ENCODE measurements around the gene TMEM120B.

The TMEM120B gene

DNA sequence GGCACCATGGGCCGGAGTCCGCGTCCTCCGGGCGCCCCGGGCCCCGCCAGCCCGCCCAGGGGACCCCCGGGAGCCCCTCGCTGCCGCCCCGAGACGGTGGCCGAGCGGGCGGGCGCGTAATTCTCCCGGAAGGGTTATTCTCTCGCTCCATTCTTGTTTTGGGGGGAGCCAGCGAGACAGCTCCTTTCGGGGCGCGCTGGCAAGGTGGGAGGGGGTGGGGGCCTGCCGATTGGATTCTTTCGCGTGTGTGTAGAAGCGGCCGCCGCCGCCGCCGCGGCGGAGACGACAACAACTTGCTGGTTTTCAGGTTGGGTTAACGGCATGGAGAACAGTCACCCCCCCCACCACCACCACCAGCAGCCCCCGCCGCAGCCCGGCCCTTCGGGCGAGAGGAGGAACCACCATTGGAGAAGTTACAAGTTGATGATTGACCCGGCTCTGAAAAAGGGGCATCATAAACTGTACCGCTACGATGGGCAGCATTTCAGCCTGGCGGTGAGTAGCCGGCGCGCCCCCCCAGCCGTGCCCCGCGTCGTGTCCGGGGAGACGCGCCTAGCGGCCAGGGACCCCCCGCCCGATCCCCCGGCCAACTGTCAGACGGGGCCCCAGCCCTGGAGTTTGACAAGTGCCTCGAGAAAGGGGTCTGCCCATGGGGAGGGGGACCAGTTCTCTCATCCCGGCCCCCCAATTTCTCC is 92.0 kb downstream of the TMEM120B start:
- no peak for DNase-seq (ENCODE audit: low spot score)

DNA sequence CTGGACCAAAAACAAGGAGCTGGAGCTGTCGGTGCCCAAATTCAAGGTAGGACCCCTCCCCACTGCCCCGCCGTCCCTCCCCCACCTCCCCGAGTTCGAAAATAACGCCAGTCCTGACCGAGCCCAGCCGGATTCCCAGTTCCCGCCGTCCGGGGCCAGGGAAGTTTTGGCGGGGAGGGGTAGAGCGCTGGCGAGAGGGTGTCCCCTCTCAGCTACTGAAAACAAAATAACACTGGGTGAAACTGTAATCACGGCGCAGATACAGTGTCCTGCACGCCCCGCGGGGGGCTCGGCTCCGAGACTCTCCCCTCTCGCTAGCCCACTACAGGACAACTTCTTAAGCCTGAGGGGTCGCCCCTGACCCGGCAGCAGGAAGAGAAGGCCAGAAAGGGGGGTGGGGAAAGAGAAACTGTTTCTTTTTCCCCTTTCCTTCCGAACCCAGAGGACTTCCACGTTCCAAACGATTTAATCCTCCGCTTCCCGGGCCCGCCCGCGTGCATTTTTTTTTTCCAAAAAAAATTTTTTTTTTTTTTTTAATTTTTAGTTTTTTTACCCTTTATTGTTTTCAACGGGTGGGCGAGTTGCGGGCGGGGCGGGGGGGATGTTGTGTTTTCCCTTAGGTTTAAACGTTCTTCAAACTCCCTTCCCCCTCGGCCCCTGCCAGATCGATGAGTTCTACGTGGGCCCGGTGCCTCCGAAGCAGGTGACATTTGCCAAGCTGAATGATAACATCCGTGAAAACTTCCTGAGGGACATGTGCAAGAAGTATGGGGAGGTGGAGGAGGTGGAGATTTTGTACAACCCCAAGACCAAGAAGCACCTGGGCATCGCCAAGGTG is 92.8 kb downstream of the TMEM120B start:
- DNase-seq (ENCODE audit: low spot score): no peak

DNA sequence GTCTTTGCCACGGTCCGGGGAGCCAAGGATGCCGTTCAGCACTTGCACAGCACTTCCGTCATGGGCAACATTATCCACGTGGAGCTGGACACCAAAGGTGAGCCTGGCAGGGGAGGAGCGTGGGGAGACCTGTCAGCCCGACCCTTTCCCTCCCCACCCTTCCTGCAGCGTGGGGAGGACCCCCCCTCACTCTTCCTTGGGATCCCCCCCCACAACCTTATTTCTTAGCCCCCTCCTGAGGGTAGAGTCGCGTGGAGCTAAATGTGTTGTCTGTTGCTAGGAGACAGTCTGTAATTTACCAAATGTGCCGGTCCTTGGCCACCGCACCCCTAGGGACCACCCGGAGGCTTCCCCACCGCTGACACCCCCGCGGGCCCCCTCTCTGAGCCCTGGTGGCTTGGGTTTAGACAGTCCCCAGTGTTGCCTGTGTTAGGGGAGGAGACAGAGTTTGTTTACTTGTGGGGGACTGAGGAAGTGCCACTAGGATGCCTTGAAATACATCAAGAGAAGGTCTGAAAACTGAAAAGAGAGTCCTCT is 93.5 kb downstream of the TMEM120B start:
- DNase-seq (ENCODE audit: low spot score): no peak

DNA sequence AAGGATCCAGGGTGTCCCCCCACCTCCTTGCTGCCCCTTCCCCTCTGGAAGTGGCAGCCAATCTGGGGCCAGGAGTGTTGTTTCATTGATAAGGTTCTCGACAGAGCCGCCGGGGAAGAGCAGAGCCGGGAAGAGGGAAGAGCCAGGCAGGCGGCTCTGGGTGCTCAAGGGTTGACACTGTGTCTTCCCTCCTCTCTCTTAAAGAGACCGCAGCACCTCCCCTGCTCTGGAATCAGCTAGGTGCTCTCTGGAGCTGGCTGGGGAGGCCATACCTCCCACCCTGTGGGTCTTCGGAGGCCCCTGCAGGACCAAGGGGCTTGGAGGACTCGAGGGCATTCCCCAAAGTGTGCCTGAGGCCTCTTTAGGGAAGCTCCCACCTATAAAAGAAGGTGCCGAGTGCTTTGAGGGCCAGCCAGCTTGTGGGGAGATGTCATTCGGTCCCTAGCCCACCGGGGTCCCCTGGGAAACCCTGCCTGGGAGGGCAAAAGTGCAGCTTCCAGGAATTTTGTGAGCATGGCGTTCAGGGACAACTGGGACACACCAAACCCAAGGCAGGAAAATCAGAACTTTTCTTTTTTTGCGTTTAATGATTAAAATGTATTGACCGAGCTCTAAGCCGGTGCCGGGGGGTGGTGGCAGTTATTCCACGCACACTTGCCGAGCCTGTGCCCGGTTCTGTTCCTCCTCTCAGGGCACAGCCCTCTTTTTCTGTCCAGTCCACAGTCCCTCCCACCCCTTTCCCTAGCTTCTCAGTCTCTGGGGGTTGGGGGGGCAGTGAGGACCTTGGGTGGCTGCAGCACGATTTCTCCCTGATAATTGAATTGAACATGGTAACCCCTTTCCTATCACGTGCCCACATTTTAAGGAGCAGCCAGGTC is 94.2 kb downstream of the TMEM120B start:
- DNase-seq (ENCODE audit: low spot score): no peak

DNA sequence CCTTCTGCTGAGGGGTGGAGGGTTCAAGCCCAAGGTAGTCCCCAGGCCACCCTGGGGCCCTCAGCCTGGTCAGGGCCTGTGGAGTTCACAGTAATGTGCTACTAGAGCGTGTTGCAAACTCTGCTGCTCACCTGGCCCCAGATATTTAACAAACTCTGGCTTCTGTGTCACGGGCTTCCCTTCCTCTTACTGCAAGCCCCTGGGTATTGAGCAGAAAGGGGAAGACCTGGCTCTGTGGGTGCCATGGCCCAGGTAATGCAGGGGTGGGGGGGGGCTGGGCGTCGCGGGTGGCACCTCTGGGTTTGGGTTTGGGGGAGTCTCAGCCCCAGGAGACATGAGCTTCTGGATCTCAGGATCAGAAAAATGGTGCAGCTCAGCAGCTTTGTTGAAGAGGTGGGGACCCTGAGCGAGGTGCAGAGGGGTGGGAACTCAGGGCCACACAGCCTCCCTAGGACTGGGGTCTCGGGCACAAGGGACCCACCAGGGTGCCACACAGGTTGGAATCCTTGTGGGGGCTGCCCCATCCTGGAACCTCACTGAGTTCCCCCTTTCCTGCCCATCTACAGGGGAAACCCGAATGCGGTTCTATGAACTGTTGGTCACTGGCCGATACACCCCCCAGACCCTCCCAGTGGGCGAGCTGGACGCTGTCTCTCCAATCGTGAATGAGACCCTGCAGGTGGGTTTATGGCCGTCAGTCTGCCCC is 95.2 kb downstream of the TMEM120B start:
- no peak for DNase-seq (ENCODE audit: low spot score)

DNA sequence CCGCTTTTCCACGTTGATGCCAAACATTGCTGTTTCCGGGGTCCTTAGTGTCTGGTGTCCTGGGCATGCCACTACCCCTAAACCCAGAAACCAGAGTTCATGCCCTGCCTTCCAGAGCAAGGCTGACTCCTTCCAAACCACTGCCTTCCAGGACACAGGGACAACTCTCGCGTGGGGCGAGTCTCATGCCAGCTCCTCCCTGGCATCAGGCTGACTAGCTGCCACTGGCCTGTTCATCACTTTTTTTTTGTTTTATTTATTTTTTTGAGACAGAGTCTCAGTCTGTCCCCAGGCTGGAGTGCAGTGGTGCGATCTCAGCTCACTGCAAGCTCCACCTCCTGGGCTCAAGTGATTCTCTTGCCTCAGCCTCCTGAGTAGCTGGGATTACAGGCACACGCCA is 96.1 kb downstream of the TMEM120B start:
- DNase-seq (ENCODE audit: low spot score): no peak

DNA sequence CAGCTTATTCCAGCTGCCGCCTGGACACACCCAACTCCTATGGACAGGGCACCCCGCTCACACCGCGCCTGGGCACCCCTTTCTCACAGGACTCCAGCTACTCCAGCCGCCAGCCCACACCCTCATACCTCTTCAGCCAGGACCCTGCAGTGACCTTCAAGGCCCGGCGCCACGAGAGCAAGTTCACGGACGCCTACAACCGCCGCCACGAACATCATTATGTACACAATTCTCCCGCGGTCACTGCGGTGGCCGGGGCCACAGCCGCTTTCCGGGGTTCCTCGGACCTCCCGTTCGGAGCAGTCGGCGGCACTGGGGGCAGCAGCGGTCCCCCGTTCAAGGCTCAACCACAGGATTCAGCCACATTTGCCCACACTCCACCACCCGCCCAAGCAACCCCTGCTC is 97.2 kb downstream of the TMEM120B start:
- DNase-seq (ENCODE audit: low spot score): no peak

DNA sequence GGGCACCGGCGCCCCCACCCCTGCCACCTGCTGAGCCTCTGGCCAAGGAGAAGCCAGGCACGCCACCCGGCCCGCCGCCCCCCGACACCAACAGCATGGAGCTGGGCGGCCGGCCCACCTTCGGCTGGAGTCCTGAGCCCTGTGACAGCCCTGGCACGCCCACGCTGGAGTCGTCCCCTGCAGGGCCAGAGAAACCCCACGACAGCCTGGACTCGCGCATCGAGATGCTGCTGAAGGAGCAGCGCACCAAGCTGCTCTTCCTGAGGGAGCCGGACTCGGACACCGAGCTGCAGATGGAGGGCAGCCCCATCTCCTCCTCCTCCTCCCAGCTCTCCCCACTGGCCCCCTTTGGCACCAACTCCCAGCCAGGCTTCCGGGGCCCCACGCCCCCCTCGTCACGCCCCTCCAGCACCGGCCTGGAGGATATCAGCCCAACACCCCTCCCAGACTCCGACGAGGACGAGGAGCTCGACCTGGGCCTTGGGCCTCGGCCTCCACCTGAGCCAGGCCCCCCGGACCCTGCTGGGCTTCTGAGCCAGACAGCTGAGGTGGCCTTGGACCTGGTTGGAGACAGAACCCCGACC is 97.8 kb downstream of the TMEM120B start:
- DNase-seq (ENCODE audit: low spot score): no peak

DNA sequence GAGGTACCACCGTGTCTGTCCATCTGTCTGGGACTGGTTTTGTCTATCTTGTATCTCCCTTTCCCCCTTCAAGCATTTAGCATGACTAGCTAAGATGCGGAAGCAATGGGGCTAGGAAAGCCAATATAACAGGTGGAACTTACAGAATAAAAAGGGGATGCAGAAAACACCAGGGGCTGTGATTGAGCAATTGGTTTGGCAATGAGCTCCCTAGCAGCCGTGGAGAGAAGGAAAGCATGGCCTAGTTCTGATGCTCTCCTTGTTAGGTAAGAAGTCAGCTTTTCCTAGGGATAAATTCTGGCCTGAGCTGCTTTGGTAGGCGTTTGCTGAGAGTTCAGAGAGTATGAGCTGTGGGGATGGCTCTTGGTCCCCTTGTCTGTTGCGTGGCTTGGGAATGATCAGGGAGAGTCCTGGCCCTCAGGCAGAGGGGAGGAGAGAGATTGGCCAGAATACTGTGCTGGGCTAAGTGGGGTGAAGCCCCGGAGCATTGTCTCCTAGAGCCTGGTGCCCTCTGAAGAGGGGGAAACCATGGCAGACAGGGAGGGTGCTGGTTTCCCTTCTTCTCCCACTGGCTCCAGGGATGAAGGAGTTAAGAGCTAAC is 98.4 kb downstream of the TMEM120B start:
- no peak for DNase-seq (ENCODE audit: low spot score)

DNA sequence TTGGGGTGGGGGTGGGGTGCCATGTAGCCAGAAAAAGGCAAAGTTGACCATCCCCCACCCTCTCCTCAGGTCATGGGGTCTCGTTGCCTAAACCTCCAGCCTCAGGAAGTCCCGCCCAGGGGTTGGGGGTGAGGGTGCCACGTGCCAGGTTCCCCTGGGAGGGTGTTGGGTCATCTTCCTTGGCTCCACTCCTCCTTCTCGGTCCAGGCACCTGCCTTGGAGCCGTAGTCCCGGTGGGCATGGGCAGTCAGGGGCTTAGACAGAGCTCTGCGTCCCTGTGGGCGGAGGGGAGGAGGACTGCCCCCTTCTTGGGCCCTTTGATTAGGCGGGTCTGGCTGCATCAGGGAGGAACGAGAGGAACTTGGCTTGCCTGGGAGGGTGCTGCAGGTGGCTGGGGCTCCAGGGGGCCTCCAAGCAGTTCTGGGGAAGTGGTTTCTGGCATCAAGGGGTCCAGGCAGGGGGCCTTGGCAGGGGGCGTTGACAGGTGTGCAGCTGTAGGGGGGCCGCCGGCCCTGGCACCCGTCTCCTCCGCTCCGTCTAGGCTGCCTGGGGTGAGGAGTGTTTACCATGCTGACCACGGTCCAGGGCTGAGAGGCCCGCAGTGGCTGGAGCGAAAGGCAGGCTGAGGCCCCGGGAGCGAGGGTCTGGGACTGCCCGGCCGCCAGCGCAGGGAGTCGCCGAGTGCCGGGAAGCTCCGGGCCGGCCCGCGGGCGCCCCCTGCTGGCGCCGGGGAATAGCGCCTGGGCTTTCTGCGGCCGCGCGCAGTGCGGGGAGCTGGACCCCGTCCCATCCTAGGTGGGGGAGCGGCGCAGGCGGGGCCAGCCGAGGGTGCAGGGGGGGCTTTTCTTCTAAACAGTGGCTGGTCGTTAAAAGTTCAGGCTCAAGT is 99.1 kb downstream of the TMEM120B start:
- DNase-seq (ENCODE audit: low spot score): peak; percentile 88

DNA sequence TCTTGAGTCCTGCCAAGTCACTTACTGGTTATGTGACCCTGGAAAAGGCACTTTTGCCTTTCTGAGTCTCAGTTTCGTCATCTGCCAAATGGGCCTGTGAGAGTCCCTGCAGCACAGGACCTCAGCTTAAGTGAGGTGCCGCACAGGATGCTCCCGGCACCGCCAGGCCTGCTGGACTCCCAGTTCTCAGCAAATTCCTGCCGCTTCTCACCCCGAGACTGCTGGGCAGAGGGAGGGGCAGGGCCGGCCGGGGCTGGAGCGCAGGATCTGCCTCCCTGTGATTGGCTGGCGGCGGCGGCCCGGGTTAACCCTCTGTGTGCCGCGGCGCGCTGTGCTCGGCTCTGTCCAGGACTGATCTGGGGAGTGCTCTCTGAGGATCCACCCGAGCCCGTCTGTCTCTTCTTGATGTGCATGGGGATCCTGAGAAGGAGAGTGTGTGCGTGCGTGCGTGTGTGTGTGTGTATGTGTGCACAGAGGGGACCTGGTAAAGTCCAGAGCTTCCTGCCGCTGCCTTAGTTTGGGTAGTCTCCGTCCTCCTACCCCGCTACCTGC is 99.8 kb downstream of the TMEM120B start:
- peak; percentile 98 for DNase-seq (ENCODE audit: low spot score)

DNA sequence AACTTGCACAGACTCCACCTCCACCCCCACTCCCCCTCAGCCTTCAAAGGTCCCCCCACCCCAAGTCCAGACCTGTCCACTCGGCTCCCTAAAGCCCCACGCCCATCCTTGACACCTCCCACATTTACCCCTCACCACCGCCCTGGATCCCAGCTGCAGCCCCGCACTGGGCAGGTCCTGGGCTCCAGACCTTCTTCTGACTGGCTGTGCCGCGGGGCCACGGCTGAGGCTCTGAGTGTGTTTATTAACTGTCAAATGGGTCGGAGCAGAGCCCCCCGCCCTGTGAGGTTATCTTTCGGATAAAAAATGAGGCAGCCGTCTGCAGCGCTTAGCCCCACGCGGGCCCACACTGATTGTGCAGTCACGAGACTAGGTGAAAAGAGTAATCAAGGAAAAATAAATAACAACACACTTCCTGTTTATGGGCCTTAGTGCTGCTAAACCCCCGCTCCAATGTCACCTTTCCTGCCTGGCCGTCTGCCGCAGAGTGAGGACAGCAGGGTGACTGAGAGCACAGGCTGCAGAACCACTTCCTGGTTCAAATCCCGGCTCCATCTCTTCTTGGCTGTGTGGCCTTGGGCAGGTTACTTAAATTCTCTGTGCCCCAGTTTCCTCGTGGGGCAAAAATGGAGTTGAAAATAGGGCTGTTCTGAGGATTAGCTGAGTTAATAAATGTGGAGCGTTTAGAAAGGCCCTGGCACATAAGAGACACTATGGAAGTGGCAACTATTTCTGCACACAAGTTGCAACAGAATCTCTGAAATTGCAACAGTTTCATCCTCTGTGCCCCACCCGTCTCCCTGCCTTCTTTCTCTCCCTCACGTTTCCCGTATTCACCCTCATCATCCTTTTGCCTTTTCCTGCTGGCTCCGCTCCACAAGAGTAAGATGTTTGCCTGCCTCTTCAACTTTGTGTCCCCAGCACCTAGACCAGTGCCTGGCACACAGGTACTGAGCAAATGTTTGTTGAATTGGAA is 100.7 kb downstream of the TMEM120B start:
- no peak for DNase-seq (ENCODE audit: low spot score)

DNA sequence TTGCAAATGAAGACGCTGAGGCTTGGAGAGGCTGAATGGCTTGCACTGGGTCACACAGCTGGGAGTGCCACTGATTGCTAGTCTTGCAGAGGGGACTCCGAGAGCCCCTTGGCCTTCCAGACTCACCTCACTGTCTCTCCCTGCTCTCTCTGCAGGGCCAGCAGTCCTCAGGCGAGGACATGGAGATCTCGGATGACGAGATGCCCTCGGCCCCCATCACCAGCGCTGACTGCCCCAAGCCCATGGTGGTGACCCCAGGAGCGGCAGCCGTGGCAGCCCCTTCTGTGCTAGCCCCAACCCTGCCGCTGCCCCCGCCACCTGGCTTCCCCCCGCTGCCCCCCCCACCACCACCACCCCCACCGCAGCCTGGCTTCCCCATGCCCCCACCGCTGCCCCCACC is 101.4 kb downstream of the TMEM120B start:
- DNase-seq (ENCODE audit: low spot score): no peak

DNA sequence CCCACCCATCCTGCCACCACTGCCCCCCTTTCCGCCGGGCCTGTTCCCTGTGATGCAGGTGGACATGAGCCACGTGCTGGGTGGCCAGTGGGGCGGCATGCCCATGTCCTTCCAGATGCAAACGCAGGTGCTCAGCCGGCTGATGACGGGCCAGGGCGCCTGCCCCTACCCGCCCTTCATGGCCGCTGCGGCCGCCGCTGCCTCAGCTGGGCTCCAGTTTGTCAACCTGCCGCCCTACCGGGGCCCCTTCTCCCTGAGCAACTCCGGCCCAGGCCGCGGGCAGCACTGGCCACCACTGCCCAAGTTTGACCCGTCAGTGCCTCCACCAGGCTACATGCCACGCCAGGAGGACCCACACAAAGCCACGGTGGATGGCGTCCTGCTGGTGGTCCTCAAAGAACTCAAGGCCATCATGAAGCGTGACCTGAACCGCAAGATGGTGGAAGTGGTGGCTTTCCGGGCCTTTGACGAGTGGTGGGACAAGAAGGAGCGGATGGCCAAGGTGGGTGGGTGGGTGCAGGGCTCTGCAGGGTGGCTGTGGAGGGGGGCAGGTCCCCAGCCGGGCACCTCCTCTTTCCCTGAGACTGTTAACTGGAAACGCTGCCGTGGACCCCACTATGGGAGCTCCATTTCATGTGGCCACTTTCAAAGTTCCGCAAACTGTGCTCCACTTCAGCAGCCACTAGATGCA is 102.0 kb downstream of the TMEM120B start:
- no peak for DNase-seq (ENCODE audit: low spot score)

DNA sequence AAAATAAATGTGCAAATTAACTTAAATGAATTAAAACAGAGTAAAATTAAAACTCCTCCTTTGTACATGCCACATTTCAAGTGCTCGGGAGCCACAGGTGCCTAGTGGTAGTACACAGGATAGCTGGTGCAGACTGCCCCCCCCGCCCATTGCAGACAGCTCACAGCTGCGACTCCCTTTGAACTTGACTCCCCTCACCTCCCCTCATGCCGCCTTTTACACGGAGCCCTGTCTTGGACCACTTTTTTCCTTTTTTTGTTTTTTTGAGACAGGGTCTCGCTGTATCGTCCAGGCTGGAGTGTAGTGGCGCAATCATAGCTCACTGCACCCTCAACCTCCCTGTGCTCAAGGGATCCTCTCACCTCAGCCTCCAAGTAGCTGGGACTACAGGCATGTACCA is 102.7 kb downstream of the TMEM120B start:
- no peak for DNase-seq (ENCODE audit: low spot score)

DNA sequence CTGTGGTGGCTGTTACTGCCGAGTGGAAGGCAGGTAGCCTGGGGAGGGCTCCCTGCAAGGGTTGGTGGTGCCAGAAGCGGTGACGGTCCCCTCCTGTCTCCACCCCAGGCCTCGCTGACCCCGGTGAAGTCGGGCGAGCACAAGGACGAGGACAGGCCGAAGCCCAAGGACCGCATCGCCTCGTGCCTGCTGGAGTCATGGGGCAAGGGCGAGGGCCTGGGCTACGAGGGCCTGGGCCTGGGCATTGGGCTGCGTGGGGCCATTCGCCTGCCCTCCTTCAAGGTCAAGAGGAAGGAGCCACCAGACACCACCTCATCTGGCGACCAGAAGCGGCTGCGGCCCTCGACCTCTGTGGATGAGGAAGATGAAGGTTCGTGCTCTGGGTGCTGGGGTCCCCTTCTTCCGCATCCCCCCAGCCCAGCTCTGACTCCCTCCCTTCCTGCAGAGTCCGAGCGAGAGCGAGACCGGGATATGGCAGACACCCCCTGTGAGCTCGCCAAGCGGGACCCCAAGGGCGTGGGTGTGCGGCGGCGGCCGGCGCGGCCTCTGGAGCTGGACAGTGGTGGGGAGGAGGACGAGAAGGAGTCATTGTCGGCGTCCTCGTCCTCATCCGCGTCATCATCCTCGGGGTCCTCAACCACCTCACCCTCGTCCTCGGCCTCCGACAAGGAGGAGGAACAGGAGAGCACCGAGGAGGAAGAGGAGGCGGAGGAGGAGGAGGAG is 104.5 kb downstream of the TMEM120B start:
- DNase-seq (ENCODE audit: low spot score): no peak

DNA sequence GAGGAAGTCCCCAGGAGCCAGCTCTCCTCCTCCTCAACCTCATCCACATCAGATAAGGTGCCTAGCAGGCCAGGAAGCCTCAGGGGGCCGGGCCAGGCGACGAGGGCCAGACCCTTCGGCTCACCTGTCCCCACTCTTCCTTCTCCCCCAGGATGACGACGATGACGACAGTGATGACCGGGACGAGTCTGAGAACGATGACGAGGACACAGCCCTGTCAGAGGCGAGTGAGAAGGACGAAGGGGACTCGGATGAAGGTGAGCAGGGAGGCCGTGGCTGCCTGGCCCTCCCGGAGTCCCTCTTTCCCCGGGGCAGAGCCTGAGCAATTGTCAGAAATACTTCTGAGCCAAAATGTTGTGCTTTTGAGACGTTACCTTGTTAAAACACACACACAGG is 105.1 kb downstream of the TMEM120B start:
- DNase-seq (ENCODE audit: low spot score): no peak
